Kidney epithelial cell (primary cell): ENCODE measurements around the gene ZNF521. TPM values are rescaled to one million over a fixed set of nuclear protein-coding genes. Genes with fewer than 3 reads are reported as not detected.

Source experiments
- DNase-seq: peaks from one replicate; pipeline ENCODE4 v3.0.0-alpha.2; 2010; ENCODE audit warnings: low read depth
- H3K27me3 ChIP-seq: 2 replicates; pipeline ENCODE4 v1.6.0; 2011; ENCODE audit warnings: low read length; ENCODE audit not compliant: control insufficient read depth, insufficient read depth
- H3K36me3 ChIP-seq: 2 replicates; pipeline ENCODE4 v1.5.1; 2011; ENCODE audit warnings: low read length; ENCODE audit not compliant: control insufficient read depth, insufficient read depth
- H3K4me3 ChIP-seq: 2 replicates; pipeline ENCODE4 v1.5.1; 2011; ENCODE audit warnings: low read depth, mild to moderate bottlenecking, control low read depth, low read length
- CTCF ChIP-seq: IDR thresholded peaks from 2 replicates; pipeline ENCODE4 v1.5.1; 2011; ENCODE audit warnings: mild to moderate bottlenecking, moderate library complexity, low read length, control low read depth, inconsistent platforms; ENCODE audit not compliant: insufficient read depth, poor library complexity, severe bottlenecking
- total RNA-seq: library from RNA; depleted of rRNA; stranded (reverse); fragments of >200 nt; gene quantifications from 2 replicates; pipeline ENCODE4 v1.2.3, GENCODE V29; 2015

ZNF521 gene
- total RNA-seq, 1 donor from 2014 or later: 6.0 TPM

- H3K36me3 ChIP-seq: no peaks in the 10 kb centered on the region
- DNase-seq: no peak
- no peaks in the 10 kb centered on the region for H3K27me3 ChIP-seq
- TF ChIP-seq CTCF: no peak
- H3K4me3 ChIP-seq: no peak overlapping the region
Measured at GRCh38 chr18:25295624-25296138, 56.3 kb downstream of the ZNF521 start.

DNA sequence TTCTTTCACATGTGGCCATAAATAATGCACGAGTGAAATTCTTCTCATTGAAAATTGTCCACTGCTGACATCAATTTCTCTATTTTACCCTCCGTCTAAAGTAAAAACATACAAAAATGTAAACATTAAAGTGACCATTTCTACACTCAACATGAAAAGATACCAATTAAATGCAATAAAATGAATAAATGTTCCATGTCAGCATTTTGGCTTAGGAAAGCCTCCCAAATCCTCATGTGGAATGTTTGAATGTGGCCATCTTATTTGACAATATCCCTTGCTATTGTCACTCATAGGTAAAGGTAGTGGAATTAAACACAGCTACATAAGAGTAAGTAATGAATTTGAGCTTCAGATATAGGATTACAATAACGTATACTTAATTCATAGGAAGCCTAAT, 60.8 kb downstream of the ZNF521 start:
- Histone ChIP-seq H3K4me3 (no peak overlapping the region), H3K27me3 (no peaks in the 10 kb centered on the region), H3K36me3 (no peaks in the 10 kb centered on the region)
- TF ChIP-seq CTCF: no peak
- no peak for DNase-seq

- Histone ChIP-seq H3K36me3 (no peaks in the 10 kb centered on the region), H3K27me3 (no peaks in the 10 kb centered on the region), H3K4me3 (no peak overlapping the region)
- no peak for TF ChIP-seq CTCF
- DNase-seq: peak; percentile 23
Measured at GRCh38 chr18:25289001-25289631, 62.9 kb downstream of the ZNF521 start.

GRCh38 chr18:25288340-25288938, 63.5 kb downstream of the ZNF521 start:
- DNase-seq: no peak
- H3K36me3 ChIP-seq: no peaks in the 10 kb centered on the region
- no peak overlapping the region for H3K4me3 ChIP-seq
- no peaks in the 10 kb centered on the region for H3K27me3 ChIP-seq
- no peak for TF ChIP-seq CTCF

- Histone ChIP-seq H3K27me3 (no peaks in the 10 kb centered on the region), H3K4me3 (no peak overlapping the region), H3K36me3 (no peaks in the 10 kb centered on the region)
- no peak for DNase-seq
- no peak for TF ChIP-seq CTCF
Measured at GRCh38 chr18:25287106-25287505, 64.9 kb downstream of the ZNF521 start.
